Right lobe of liver (tissue), 6 donors: ENCODE results near the gene WDR93. TPM values are rescaled to one million over a fixed set of nuclear protein-coding genes. Genes with fewer than 3 reads are reported as not detected.
"Not testable (repeated sequence)": the region's sequence is repeated elsewhere in the genome, so short reads cannot be mapped to it uniquely, and the experiment has no call there.

Experiments used
- ATAC-seq, 4 donors: fragments of 200-7000 bp; cut with Tn5 transposase; one replicate each; pipeline ENCODE4 v1.9.1; 2020; ENCODE audit warnings: mild to moderate bottlenecking in 4 of 4, moderate library complexity in 4 of 4
- DNase-seq, 3 donors: peaks; one replicate each; pipeline ENCODE4 v3.0.0-alpha.2; 2020
- H3K27ac ChIP-seq, 3 donors: fragments of 200-600 bp; one replicate each; pipeline ENCODE4 v1.8.0; 2022
- H3K27me3 ChIP-seq, 2 donors: fragments of 200-600 bp; one replicate each; pipeline ENCODE4 v1.8.0; 2022
- H3K36me3 ChIP-seq, 4 donors: fragments of 200-600 bp; sonication (generic) in 1 of 4; one replicate each; pipeline versions ENCODE4 v1.5.1 to v1.8.0; 2017 to 2022; ENCODE audit warnings: control low read depth in 1 of 4
- H3K4me1 ChIP-seq, 4 donors: fragments of 200-600 bp; sonication (generic) in 1 of 4; one replicate each; pipeline versions ENCODE4 v1.5.1 to v1.8.0; 2017 to 2022; ENCODE audit warnings: control low read depth in 1 of 4
- H3K4me3 ChIP-seq, 3 donors: fragments of 200-600 bp; one replicate each; pipeline ENCODE4 v1.8.0; 2022
- H3K9me3 ChIP-seq, 4 donors: fragments of 200-600 bp; sonication (generic) in 1 of 4; one replicate each; pipeline versions ENCODE4 v1.5.1 to v1.8.0; 2017 to 2022; ENCODE audit warnings: control low read depth in 1 of 4
- POLR2A ChIP-seq: fragments of 450-650 bp; IDR thresholded peaks from one replicate; pipeline ENCODE4 v1.6.1; 2017; ENCODE audit warnings: antibody characterized with exemption, mild to moderate bottlenecking
- WGBS: methylation state at CpG from one replicate; pipeline ENCODE4 v1.1.6; 2018; ENCODE audit warnings: low coverage, low lambda C conversion rate; ENCODE audit not compliant: insufficient coverage; ENCODE audit errors: missing lambda C conversion rate; 5-methylcytosine and 5-hydroxymethylcytosine counted together
- intact Hi-C, 2 donors: fragments of 100-400 bp; cut with DNase I; formaldehyde crosslinking; loops; one replicate each; pipeline versions ENCODE4 v1.11.2 to v1.14.1; 2022
- total RNA-seq, 6 experiments: library from RNA; depleted of rRNA in 2 of 6; stranded (reverse); fragments of >200 nt in 2 of 6; fragmentation: NEBNext Ultra II Directional in 3 of 6; extraction: Animal tissue kit (Norgen Biotek cat#: 25700) in 3 of 6; gene quantifications; one replicate each; pipeline versions ENCODE4 v1.1.0 to v1.2.4, GENCODE V29; 2016 to 2023
- TF ChIP-seq, protein P1 (sequence below), 4 donors: fragments of 200-600 bp in 3 of 4; fragments of 450-650 bp in 1 of 4; IDR thresholded peaks; one replicate each; pipeline versions ENCODE4 v1.5.1 to v1.8.0; 2016 to 2022; ENCODE audit warnings: antibody characterized with exemption in 4 of 4, mild to moderate bottlenecking in 2 of 4
- donor health status: DM: no; HTN: yes; CAD: no.
- donor health status: DM: no; HTN: no; CAD: no.
- donor health status: DM: no; HTN: no; CAD: no.
- donor health status: DM: no; HTN: yes; CAD: no.
- donor health status: DM: no; HTN: yes; CAD: no.

WDR93 gene
- total RNA-seq, 6 experiments from 2014 or later = not detected

DNA sequence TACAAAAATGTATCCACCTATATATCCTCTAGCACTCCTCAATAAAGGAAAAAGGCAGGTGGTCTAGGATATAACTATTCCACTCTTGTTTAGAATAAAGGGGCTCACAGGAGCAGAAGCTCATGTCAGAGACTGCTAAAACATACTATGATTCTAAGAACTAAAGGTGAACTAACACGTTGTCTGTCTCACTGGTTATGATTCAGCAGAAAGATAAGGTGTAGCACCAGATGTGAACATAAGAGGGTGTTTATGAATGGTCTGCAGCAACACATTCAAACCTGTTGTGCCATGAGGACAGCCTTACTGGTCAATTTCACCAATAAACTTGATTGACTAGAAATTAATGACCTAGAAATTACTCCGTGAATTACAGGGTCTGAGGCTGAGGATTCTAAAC is 4.6 kb upstream of the WDR93 start:
- intact Hi-C loops = no loop called here
- 55% methylated on average over 2 of the region's 2 CpGs for WGBS
- TF ChIP-seq, protein P1, sequence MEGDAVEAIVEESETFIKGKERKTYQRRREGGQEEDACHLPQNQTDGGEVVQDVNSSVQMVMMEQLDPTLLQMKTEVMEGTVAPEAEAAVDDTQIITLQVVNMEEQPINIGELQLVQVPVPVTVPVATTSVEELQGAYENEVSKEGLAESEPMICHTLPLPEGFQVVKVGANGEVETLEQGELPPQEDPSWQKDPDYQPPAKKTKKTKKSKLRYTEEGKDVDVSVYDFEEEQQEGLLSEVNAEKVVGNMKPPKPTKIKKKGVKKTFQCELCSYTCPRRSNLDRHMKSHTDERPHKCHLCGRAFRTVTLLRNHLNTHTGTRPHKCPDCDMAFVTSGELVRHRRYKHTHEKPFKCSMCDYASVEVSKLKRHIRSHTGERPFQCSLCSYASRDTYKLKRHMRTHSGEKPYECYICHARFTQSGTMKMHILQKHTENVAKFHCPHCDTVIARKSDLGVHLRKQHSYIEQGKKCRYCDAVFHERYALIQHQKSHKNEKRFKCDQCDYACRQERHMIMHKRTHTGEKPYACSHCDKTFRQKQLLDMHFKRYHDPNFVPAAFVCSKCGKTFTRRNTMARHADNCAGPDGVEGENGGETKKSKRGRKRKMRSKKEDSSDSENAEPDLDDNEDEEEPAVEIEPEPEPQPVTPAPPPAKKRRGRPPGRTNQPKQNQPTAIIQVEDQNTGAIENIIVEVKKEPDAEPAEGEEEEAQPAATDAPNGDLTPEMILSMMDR (IDR thresholded peaks at IDR 0.05) = no peak
- TF ChIP-seq POLR2A = no peak
- ATAC-seq (no peak), DNase-seq (no peak)
- Histone ChIP-seq H3K9me3 (no peaks in the 10 kb centered on the region), H3K36me3 (peaks cover 0 to 8% (median 5%) of the 10 kb centered on the region in 4 donors), H3K27ac (peak overlapping the region in 1 of 3 donors; percentile 15), H3K27me3 (no peaks in the 10 kb centered on the region), H3K4me1 (peaks cover 0 to 29% (median 6%) of the 10 kb centered on the region in 4 donors), H3K4me3 (no peak overlapping the region)

- DNase-seq = no peak
- Histone ChIP-seq H3K4me3 (no peak overlapping the region), H3K36me3 (peaks cover 0 to 8% (median 5%) of the 10 kb centered on the region in 4 donors), H3K4me1 (peaks cover 0 to 23% (median 3%) of the 10 kb centered on the region in 4 donors), H3K9me3 (no peaks in the 10 kb centered on the region), H3K27ac (peak overlapping the region in 1 of 3 donors; percentile 15), H3K27me3 (no peaks in the 10 kb centered on the region)
- ATAC-seq = no peak
- intact Hi-C loops = no loop called here
- TF ChIP-seq, protein P1 (IDR thresholded peaks at IDR 0.05) = no peak
- TF ChIP-seq POLR2A = no peak
These were observed 4.1 kb upstream of the WDR93 start for GRCh38 chr15:89686522-89686921.

DNA sequence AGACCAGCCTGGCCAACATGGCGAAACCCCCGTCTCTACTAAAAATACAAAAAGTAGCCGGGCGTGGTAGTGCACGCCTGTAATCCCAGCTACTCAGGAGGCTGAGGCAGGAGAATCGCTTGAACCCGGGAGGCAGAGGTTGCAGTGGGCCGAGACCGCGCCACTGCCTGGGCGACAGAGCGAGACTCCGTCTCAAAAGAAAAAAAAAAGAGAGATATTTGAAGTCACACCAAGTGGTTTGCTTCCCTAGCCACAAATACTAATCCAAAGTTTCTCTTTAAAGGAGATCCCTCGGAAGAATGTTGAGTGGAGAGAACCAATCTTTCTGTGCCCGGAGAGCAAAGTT is 708 bp upstream of the WDR93 start:
- peaks cover 0 to 20% (median 0%) of the 10 kb centered on the region in 4 donors for H3K4me1 ChIP-seq
- intact Hi-C loops, H3K9me3 ChIP-seq, H3K27me3 ChIP-seq, H3K36me3 ChIP-seq, DNase-seq, ATAC-seq: not testable (repeated sequence)
- H3K4me3 ChIP-seq = peak overlapping the region; percentile 58 to 71 (median 70)
- H3K27ac ChIP-seq = peak overlapping the region; percentile 73 to 94 (median 79)
- WGBS = 45% methylated on average over 13 of the region's 15 CpGs

DNA sequence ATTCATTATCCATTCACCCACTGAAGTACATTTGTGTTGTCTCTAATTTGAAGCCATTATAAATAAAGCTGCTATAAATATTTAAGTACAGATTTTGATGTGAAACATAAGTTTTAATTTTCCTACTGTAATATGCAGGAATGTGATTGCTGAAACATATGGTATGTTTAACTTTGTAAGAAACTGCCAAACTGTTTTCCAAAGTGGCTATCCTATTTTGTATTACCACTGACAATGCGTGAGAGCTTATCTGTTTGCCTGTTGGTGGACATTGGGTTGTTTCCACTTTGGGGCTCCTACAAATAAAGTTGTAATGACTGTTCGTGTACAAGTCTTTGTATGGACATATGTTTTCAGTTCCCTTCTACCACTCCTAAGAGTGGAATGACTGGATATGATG is 2.5 kb downstream of the WDR93 start:
- no peak for DNase-seq
- Histone ChIP-seq H3K36me3 (no peaks in the 10 kb centered on the region), H3K4me1 (peaks cover 0 to 12% (median 0%) of the 10 kb centered on the region in 4 donors), H3K27me3 (no peaks in the 10 kb centered on the region), H3K9me3 (no peaks in the 10 kb centered on the region), H3K27ac (no peak overlapping the region), H3K4me3 (no peak overlapping the region)
- TF ChIP-seq, protein P1 (IDR thresholded peaks at IDR 0.05) = no peak
- TF ChIP-seq POLR2A = no peak
- intact Hi-C loops = no loop called here
- 54% methylated on average over 2 of the region's 2 CpGs for WGBS
- no peak for ATAC-seq

- TF ChIP-seq, protein P1 (IDR thresholded peaks at IDR 0.05) = no peak
- no peak for TF ChIP-seq POLR2A
- no peak overlapping the region for H3K27ac ChIP-seq
- no peaks in the 10 kb centered on the region for H3K27me3 ChIP-seq
- intact Hi-C loops = no loop called here
- DNase-seq = no peak
- no peaks in the 10 kb centered on the region for H3K36me3 ChIP-seq
- H3K9me3 ChIP-seq = no peaks in the 10 kb centered on the region
- 70% methylated on average over 1 of the region's 1 CpG for WGBS
- no peak overlapping the region for H3K4me3 ChIP-seq
- H3K4me1 ChIP-seq = peaks cover 0 to 9% (median 0%) of the 10 kb centered on the region in 4 donors
- ATAC-seq = no peak
These were observed 3.1 kb downstream of the WDR93 start for GRCh38 chr15:89693696-89694095.
